HG02970 (cell line): ENCODE data around the gene PBX3.

Source experiments
- ATAC-seq: cut with Tn5 transposase; IDR thresholded peaks from one replicate; pipeline ENCODE4 v1.9.1; 2021; ENCODE audit warnings: mild to moderate bottlenecking, moderate library complexity, moderate number of reproducible peaks; ENCODE audit not compliant: unreplicated experiment, low FRiP score

PBX3 gene

DNA sequence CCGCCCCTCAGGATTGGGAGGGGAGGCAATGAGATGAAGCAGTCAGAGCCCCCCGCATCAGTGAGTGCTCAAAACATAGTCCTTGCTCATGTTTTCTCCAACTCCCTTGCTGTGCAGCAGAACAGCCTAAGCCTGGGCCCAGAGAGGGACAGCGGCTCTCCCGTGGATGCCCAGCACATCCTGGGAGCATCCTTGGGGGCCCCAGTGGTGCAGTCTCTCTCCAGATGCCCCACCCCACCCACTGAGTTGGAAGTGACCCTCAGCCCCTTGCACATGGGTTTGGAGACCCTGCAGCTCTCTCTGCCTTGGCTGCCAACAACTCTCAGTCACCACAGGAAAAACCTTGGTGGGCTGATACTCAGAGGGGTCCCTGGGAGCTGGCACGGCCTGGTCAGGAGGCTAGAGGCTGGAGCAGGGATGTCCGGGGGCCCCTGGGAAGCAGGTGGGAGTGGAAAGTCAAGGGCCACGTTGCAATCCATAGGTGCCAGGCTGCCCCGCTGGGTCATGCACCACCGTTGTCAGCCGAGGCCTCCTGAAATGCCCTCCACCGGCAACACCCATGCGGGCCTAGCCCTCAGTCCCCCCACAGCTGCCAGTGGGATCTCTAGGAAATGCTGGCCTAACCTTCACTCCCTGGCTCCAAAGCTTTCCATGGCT lies 242.5 kb downstream of the PBX3 start:
- ATAC-seq, result no peak

GRCh38 chr9:125990186-125990792 lies 243.1 kb downstream of the PBX3 start:
- no peak for ATAC-seq

- ATAC-seq, result no peak
Observed at GRCh38 chr9:125990793-125991220, 243.6 kb downstream of the PBX3 start.

DNA sequence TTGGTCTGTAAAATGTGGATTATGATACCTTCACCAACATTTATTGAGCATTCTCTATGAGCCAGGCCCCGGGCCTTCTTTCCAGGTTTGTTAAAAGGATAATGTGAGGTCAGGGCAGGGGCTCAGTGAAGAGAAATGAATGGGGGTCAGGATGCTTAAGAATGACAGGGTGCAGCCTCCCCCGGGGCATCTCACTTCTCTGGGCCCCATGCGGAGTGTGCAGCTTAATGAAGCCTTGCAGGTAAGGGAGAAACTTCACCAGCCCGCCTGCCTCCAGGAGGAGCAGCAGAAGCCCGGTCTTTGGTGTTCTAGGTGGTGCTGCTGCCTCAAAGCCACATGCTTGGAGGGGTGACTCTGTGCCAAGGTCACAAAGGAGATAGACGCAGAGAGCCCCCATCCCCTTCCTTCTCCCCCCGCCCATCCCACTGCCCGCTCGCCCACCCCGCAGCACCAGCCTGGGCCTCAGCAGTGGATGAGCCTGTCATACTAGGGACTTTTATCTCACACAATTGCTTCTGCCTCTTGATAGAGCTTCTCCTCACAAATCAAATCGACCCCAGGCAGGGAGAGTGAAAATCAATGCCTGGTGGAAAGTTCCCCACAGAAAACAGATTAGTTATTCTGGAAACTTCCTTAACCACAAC lies 244.8 kb downstream of the PBX3 start:
- no peak for ATAC-seq

GRCh38 chr9:125992557-125992956 lies 245.4 kb downstream of the PBX3 start:
- ATAC-seq, result no peak

DNA sequence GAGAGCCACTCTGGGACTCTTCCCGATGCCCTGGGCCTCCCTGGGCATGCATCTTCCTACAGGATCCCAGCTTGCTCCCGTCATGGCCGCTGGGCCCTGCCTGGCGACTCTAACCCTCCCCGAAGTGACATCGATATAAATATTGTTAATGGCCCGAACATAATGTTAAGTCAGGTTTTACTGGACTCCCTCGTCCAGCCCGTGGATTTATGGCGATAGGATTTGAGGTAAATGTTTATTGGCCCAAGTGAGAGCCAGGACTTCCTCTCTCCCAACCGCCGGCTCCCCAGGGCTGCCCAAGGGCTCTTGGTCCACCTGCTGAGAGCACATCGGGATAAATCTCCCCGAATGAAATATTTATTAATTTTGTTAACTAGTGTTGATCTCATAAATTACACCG lies 246.3 kb downstream of the PBX3 start:
- ATAC-seq, result no peak

DNA sequence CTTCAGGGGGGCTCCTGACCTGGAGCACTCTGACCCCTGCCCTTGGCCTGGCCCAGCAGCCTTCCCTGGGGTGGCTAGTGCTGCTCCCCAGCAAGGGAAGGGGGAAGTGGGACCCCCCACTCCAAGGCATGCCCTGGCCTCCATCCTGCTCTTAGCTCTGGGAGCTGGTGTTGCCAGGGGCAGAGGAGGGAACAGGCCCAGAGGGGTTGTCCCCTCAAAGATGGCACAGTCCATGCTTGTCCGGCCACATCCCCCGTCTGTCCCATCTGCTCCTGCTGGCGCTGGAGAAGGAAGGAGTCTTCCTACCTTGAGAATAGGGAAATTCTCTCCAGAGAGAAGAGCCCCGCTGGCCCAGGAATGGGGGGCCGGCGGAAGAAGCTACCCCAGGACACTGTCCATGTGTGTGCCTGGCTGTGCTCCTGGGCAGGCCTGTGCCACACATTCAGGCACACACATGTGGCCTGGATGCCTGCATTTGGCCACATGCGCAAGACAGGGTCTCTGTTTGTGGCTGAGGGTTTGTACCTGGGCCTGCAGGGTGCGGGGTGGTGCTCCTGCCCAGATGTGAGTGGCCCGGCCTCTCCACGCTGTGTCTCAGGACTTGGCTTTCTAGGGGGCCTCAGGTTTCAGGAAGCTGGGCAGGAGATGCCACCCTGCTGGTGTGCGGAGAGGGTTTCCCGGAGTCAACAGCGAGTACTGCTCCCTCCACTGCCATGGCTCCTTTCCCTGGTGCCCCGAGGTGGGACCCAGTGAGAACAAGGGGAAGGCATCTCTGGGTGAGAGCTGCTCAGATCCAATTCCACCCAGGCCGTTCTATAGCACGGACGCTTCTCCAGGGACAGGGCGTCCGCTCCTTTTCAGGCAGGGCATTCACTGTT lies 247.1 kb downstream of the PBX3 start:
- no peak for ATAC-seq

DNA sequence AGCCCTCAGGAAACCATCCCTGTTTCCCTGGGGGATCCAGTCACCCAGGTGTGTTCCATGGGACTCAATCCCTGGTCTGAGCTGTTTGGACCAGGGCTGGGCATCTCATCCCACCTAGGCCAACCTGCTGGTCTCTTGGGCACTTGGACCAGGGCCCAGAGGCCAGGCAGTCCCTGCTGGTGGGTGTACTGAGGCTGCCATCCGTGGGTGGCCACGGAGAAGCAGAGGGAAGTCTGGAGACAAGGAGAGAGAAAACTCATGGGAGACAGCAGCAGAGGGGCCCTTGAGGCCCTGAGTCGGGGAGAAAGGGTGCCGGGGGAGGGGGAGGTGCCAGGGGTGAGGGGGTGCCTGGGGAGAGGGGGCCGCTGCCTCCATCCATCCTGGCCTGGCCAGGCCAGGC lies 247.8 kb downstream of the PBX3 start:
- ATAC-seq, result no peak

- no peak for ATAC-seq
Observed at GRCh38 chr9:125995706-125996105, 248.5 kb downstream of the PBX3 start.

DNA sequence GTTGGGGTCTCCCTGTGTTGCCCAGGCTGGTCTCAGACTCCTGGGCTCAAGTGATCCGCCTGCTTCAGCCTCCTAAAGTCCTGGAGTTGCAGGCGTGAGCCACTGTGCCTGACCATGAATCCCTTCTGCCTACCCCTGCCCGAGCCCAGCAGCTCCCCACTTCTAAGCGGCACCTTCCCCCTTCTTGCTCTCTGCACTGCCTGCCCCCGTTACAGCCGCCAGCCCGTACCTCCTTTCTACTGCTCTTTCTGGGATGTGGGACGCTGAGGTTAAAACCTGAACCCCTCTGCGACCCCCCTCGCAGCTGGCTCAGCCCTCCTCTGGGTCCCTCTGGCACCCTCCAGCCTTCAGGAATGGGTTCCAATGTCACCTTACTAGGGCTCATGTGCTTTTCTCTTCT lies 249.6 kb downstream of the PBX3 start:
- ATAC-seq, result no peak

DNA sequence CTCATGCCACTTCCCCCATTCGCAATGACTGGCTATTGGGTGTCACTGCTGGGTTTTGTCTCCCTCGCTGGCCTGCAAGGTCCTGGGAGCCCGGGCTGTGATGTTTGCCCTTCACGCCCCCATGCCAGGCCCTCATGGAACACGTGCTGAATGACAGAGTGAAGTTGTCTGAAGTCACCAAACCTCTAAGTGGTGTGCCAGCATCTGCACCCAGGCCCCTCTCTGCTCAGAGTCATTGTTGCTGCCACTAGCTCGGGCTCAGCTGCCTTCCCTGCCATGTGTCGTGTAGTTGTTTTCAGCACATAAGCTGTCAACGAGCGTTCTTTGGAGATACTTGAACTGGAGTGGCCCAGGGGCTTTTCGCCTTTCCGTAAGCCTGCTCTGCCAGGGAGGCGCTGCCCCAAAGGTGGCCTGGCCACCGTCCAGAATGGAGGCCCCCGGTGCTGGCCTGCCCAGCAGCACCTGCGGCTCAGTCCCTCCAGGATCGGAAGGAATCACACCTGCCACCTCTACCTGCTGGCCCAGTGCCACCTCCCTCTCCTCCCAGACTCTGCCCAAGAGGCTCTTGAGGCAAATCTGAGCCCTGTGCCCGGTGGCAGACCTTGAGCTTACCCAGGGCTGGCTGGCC lies 250.1 kb downstream of the PBX3 start:
- no peak for ATAC-seq

DNA sequence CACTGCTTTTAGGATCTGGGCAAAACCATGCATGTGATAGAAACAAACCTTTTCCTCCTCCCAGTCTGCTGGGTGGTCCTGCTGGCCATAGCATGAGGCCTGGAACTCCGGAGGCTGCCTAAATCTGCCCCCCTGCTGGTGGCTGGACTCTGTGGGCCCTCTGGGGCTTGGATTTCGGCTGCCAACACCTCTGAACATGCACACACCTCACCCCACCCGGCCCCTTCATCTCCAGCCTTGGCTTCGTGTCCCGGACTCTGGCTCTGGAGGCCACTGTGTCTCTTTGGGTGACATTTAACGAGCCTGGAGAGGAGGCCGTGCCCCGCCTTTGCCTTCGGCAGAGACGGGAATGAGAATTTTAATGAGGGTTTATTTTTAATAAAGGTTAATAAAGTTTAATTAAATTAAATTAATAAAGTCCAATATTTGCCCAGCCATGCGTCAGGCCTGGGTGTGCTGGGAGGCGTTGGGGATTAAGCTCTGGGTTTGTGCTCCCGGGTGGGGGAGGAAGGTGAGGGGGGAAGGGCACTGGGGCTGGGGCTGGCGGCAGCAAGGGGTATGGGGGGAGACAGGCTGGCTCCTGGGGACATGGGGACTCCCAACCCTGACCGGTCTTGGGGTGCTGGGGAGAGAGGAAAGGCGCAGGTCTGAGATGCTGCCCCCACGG lies 251.8 kb downstream of the PBX3 start:
- ATAC-seq, result no peak

DNA sequence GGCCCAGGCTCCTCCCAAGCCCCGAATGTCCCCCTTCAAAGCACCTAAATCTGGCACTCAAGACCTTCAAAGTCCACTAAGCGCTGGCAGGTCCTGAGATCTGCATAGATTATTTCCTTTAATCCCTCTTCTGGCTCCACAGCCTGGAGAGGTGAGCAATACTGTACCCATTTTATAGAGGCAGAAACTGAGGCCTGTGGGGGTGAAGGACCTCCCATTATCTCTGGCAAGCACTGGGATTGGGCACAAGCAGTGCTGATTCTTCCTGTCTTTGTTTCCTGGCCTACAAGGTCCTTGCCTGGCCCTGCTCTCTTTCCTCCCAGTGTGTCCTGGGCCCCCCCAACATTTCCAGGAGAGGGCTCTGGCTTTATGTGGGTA lies 252.3 kb downstream of the PBX3 start:
- no peak for ATAC-seq

GRCh38 chr9:126000256-126000655 lies 253.1 kb downstream of the PBX3 start:
- no peak for ATAC-seq

- ATAC-seq, result no peak
Observed at GRCh38 chr9:126000731-126001580, 253.8 kb downstream of the PBX3 start.

- ATAC-seq, result no peak
Observed at GRCh38 chr9:126001581-126002225, 254.5 kb downstream of the PBX3 start.

DNA sequence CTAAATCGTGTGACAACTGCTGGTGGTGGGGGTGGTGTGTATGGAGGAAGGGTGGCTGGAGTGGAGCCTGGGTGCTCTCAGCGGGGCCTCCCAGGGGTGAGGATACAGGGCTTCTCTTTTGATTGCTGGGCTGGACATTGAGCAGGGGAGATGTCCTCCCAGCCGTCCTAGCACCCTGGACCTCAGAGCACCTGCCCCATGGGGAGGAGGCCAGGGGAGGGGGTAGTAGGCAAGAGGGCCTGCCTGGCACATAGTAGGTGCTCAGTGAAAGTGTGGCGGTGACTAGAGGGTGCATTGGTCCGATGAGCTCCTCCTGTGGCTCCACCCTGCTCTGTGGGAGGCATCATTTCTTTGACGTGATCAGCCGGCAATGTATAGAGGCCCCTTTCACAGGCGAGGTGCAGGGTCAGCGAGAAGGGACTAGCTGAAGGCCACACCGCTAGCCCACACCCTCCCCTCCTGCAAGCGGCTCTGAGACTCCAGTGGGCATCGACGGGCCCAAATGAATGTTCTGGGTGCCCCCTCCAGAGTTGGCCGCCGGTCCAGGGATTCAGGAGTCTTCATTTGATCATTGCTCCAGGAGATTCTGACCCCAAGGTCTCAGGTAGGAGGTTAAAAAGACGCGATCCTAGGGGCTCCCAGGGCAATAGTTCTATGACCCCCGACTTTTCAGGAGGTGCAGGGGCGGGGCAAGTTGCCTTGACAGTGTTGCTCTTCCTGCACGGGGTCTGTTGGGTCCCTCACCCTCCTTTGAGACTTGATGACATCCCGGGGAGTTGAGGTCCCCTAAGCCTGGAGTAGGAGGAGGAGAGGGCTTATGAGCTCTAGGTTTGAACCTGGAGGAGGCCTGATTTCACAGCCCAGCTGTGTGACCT lies 255.5 kb downstream of the PBX3 start:
- no peak for ATAC-seq

DNA sequence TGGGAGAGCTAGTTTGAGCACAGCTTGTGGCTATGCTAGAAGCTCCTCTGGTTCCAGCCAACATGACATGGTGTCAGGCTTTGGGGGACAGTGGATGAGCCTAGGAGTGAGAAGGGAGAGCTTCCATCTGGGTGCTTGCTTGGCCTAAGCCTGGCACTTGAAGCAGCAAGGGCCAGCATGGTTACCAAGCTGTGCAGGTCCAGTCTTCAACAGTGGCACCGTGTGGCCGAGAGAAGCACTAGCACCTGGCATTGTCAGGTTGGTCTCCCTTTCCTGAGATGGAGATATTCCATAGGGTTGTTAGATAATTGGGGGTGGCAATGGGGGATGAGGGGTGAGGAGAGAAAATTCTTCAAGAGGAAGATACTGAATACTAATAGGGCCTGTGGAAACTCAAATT lies 261.9 kb downstream of the PBX3 start:
- no peak for ATAC-seq
